ENCODE results near the gene TMA16. TPM values are rescaled to one million over a fixed set of nuclear protein-coding genes. Genes with fewer than 3 reads are reported as not detected.

The TMA16 gene
- total and polyA plus RNA-seq, 2 of the 8 experiments (the other 6 are each of a cell fraction or from before 2014, with no cell fraction given) = 8.0 to 64.2 TPM

GRCh38 chr4:163566257-163566796, 71.8 kb downstream of the TMA16 start (continued):
- TF ChIP-seq KDM1A (IDR thresholded peaks at IDR 0.05; ENCODE audit: borderline replicate concordance, low read length) = no peak
